NOMO-1 treated with dmso at 0.1 percent for 144 hours (cell line): ENCODE measurements around the gene GAB2.
"Not testable (repeated sequence)": the region's sequence is repeated elsewhere in the genome, so short reads cannot be mapped to it uniquely, and the experiment has no call there.

Experiments
- DNase-seq: peaks from one replicate; lab custom pipeline; 2025; ENCODE audit not compliant: unreplicated experiment; lab: John Stamatoyannopoulos, UW

The GAB2 gene

DNA sequence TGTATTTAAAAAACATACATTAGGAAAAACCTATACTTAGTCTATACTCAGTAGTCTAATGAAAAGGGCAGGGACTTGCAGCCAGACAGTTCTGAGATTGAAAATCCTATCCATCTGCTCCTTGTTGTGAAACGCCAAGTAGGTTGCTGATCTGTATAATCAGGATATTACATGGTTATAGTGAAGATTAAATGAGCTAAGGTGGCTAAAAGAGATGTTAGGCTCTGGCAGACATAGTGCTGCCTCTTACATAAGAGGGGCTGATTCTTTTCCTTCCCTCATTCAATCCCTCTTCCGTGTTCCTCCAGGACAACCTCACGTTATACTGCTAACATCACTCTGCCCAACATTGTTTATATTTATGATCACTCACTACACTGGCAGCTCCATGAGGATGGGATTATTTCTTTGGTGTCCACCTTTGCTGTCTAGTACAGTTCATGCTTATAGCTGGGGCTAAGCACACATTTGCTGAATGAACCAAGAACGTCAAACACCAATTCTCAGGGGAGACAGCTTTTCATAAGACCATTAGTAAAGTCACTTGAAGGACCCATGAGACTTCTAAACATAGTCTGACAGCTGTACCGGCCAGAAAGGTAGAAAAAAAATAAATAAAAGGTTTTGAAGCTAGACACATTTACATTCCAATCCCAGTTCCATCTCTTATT lies 46.3 kb downstream of the GAB2 start:
- no peak for DNase-seq

DNA sequence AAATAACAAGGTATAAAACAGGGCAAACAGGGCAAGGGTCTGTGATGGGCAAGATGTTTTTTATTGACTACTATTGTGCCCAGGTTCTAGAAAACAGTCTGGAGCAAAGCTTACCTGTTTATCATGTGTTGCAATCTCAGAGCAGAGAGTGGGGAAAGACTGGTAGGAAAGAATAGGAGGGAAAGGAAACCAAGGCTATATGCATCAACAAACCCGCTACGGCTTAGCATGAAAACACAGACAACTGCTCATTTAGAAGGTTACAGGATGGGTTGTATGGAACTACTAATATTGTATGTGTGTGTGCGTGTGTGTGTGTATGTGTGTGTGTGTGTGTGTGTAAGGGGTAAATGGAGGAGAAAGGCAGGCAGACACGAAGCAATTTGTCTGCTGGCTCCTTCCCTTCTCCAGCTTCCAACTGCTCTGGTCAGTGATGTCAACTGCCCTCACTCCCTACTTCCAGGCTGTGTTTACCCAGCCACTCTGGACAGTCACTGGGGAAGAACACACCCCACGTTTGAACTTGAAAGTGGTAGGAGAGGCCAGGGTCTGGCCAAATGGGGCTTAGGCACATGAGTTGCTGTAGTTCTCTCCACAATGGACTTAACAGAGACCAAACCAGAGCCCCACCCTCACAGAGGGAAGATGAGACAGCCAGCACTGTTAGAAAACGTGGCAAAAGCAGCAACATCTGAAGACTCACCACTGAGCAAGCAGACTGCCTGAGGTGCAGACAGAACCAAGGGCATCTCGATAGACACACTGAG lies 47.0 kb downstream of the GAB2 start:
- DNase-seq, result no peak

DNA sequence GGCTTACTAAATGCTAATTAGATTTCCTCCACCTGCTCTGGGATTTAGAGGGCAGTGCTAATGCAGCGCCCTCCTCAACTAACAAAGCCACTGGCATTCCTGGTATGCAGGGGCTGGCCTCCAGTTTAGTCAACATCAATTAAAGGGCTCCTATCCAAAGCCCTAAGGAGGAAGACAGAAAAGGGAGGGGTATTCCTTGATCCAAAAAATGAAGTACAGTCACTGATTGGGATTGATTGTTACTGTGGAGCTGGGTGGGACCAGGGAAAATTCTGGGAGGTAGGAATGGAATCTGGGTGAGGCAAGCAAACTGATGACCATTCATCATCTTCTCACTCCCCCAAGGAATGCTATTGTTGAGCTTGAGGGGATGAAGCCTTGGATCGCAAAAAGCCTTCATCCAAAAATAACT lies 52.2 kb downstream of the GAB2 start:
- no peak for DNase-seq

GRCh38 chr11:78364128-78364751 lies 53.4 kb downstream of the GAB2 start:
- DNase-seq, result no peak

DNA sequence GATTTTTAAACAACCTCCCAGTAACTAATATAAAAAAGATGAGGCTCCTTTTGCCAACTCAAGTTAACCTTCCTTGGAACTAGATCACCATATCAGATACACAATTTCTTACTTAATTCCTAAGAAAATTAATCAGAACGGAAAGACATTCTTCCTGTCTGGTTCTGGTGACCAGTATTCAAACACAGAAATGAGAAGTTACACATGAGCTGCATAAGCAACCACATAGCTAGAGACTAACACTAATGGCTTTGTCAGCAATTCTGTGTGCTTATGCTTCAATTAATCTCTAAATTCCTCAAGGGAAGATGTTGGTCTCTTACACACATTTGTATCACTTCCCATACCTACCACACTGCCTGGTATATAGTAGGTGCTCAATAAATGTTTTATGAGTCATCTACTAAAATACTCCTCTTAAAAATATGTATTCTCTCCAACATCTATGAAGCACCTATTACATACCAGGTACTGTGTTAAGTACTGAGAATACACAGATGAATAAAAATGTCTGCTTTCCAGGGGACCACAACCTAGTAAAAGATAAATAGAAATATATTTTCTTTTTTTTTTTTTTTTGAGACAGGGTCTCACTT lies 54.5 kb downstream of the GAB2 start:
- DNase-seq, result no peak

DNA sequence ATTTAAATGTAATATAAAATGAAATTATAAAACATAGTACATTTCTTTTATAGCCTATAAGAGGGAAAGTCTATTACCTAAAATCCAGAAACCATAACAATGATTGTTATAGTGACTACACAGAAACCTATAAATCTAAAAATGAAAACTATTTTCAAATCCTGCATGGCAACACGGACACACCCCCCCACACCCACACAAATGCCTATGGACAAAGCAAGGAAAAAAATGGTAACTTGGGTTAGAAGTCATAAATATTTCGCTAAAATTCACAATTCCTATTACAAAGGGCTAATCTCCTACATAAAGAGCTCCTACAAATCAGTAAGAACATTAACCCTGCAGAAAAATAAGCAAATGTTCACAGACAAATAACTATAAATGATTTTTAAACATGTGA lies 56.4 kb downstream of the GAB2 start:
- no peak for DNase-seq

- DNase-seq, result no peak
Measured at GRCh38 chr11:78359921-78360320, 57.7 kb downstream of the GAB2 start.

- DNase-seq, result not testable (repeated sequence)
Measured at GRCh38 chr11:78357924-78358323, 59.7 kb downstream of the GAB2 start.

GRCh38 chr11:78357425-78357824 lies 60.2 kb downstream of the GAB2 start:
- DNase-seq, result not testable (repeated sequence)

DNA sequence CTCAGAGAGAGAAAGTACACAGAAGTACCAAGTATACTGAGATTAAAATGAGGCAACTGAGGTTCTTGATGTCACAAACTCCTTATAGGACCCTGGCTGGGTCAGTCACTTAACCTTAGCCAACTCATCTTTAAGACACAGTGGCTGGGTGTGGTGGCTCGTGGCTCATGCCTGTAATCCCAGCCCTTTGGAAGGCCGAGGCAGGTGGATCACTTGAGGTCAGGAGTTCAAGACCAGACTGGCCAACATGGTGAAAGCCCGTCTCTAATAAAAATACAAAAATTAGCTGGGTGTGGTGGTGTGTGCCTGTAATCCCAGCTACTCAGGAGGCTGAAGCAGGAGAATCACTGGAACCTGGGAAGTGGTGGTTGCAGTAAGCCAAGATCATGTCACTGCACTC lies 61.9 kb downstream of the GAB2 start:
- not testable (repeated sequence) for DNase-seq

DNA sequence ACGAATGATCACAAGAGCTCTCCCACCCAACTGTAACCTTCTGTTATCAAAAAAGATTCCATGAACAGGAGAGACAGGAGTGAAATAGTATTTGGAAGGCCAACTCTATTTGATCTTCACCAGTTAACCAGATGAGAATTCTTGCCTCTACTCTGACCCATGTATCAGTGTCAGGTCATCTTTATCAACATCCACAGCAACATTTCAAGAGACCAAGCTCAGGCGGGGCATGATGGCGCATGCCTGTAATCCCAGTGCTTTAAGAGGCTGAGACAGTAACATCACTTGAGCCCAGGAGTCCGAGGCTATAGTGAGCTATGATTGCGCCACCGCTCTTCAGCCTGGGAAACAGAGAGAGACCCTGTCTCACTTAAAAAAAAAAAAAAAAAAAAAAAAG lies 62.3 kb downstream of the GAB2 start:
- DNase-seq, result no peak

- no peak for DNase-seq
Measured at GRCh38 chr11:78354408-78355308, 63.0 kb downstream of the GAB2 start.

GRCh38 chr11:78351979-78352841 lies 65.4 kb downstream of the GAB2 start:
- no peak for DNase-seq

DNA sequence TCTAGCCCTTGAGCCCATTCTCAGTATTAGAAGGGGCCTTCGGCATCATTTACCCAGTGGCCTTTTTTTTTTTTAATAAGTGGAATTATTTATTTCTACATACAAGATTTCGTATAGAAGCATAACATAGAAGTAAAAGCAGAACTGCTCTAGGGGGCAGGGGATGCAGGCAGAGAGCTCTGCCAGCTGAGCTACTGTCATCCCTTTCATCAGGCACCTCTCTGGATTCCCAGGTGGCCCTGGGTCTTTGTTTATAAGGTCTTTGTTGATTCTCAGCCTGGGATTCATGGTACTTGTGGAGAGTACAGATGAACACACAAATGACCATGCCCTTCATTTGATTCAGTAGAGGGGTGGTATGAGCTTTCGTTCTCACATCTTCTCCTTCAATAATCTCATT lies 66.4 kb downstream of the GAB2 start:
- DNase-seq, result no peak

GRCh38 chr11:78350646-78351165 lies 66.9 kb downstream of the GAB2 start:
- peak; percentile 81 for DNase-seq

DNA sequence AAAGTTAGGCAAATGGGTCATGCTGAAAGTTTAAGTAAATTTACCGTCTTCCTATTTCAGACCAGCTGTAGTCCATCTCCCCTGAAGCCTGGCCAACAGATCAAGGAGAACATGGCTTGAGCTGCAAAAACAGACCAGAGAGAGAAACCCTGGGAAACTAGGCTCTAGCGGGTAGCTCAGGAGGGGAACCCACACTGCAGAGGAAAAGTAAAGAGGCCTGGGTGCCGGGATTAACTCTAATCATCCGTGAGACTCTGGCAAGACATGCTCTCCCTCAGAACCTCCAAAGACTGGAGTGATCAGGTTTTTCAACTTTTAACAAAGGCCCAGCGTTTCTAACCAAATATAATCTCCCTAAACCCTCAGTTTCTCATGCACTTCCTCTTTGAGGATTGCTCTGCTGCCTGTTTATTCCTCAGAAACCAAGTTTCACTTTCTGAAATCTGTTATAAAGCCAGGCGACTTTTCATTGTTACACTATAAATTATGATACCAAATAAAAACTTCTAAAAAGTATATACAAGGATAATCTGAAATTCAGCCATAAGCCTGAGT lies 67.5 kb downstream of the GAB2 start:
- DNase-seq, result peak; percentile 68

GRCh38 chr11:78349624-78350023 lies 68.0 kb downstream of the GAB2 start:
- DNase-seq, result no peak

DNA sequence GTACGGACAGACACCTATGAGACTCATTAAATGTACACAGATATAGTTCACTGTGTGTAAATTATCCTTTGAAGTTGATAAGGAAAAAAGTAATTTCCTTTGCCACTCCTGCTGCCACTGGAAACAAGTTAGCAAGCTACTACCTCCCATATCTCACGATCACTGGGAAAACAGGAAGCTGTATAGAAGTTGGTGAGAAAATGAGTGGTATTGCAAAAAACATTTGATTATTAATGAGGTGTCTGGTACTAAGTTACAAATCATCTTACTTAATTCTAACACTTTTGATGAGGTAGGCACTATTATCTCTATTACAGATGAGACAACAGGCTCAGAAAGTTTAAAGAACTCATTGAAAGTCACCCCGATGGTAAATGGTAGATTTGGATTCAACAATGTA lies 68.5 kb downstream of the GAB2 start:
- DNase-seq, result no peak

DNA sequence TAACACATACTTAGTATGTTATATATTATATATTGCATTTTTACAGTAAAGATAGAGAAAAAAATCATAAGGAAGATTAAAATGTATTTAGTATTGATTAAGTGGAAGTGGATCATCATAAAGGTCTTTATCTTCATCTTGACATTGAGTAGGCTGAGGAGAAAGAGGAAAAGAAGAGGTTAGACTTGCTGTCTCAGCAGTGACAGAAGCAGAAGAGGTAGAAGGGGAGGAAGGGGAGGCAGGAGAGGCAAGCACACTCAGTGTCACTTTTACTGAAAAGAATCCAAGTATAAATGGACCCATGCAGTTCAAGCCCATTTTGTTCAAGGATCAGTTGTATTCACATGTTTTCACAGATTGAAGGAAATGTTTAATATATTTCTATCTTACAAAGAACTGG lies 69.7 kb downstream of the GAB2 start:
- peak; percentile 2 for DNase-seq
